Measurements from ENCODE around the gene TMCO4. TPM values are rescaled to one million over a fixed set of nuclear protein-coding genes. Genes with fewer than 3 reads are reported as not detected.

TMCO4 gene
- total and polyA plus RNA-seq, 4 experiments from 2014 or later, result 14.9 to 32.7 (median 22.7) TPM

- ChIA-PET POLR2A (ENCODE audit: partially characterized antibody) (interaction anchor here (0.6 to 0.8 kb wide), 2 partner anchors 10 to 35 kb away, joined by 3 read pairs; no protein-coding TSS in a partner anchor), CTCF (ENCODE audit: partially characterized antibody) (interaction anchor here (1.7 kb wide), 1 partner anchor 10 kb away, joined by 5 read pairs; no protein-coding TSS in a partner anchor)
- H3K36me3 ChIP-seq (ENCODE audit: insufficient read depth, low read length), result no peaks in the 10 kb centered on the region
- Mint-ChIP-seq H3K4me1 (peaks cover 14 to 39% (median 25%) of the 10 kb centered on the region in 4 donors), H3K36me3 (peaks cover 4 to 11% of the 10 kb centered on the region in 2 donors), H3K4me3 (peak overlapping the region; percentile 91 to 98 (median 95)), H3K9me3 (peaks cover 0 to 2% (median 0%) of the 10 kb centered on the region in 8 donors), H3K27me3 (no peaks in the 10 kb centered on the region), H3K27ac (peak overlapping the region; percentile 85 to 99 (median 98))
- peak overlapping the region; percentile 48 to 49 for H3K4me3 ChIP-seq (ENCODE audit: low read length in 2 of 2)
- peak overlapping the region; percentile 73 for H3K27ac ChIP-seq (ENCODE audit: low read depth, low read length)
- no peaks in the 10 kb centered on the region for H3K9me3 ChIP-seq (ENCODE audit: control insufficient read depth in 1 of 2, low read length in 2 of 2)
- H3K4me1 ChIP-seq (ENCODE audit: insufficient read depth, low read length), result peaks cover 26% of the 10 kb centered on the region
- intact Hi-C loops (cut with micrococcal nuclease), result no loop called here
- H3K27me3 ChIP-seq (ENCODE audit: insufficient read depth, low read length), result no peaks in the 10 kb centered on the region
- peak; percentile 49 to 64 (median 53) for DNase-seq
Measured at GRCh38 chr1:19800076-19800804, 524 bp upstream of the TMCO4 start.

GRCh38 chr1:19798486-19799229 lies 1.1 kb downstream of the TMCO4 start:
- intact Hi-C loops (cut with micrococcal nuclease), result no loop called here
- H3K27ac Mint-ChIP-seq, result peak overlapping the region; percentile 83 to 95 (median 92)
- Histone ChIP-seq H3K4me3 (ENCODE audit: low read length in 2 of 2) (peak overlapping the region in 1 of 2 donors; percentile 49), H3K4me1 (ENCODE audit: insufficient read depth, low read length) (peaks cover 36% of the 10 kb centered on the region), H3K36me3 (ENCODE audit: insufficient read depth, low read length) (no peaks in the 10 kb centered on the region), H3K27ac (ENCODE audit: low read depth, low read length) (peak overlapping the region; percentile 73), H3K27me3 (ENCODE audit: insufficient read depth, low read length) (no peaks in the 10 kb centered on the region), H3K9me3 (ENCODE audit: control insufficient read depth in 1 of 2, low read length in 2 of 2) (no peaks in the 10 kb centered on the region)
- peaks cover 13 to 19% of the 10 kb centered on the region in 2 donors for H3K36me3 Mint-ChIP-seq
- ChIA-PET POLR2A (ENCODE audit: partially characterized antibody) (interaction anchor here (0.9 kb wide), 1 partner anchor 83 kb away, joined by 3 read pairs; the partner anchor contains the start of gene OTUD3), CTCF (ENCODE audit: partially characterized antibody) (interaction anchor here (0.8 to 1.1 kb wide), 2 partner anchors 13 to 84 kb away, joined by 3 read pairs; partner anchors contain the start of gene OTUD3)
- peaks cover 22 to 52% (median 37%) of the 10 kb centered on the region in 4 donors for H3K4me1 Mint-ChIP-seq
- no peak for DNase-seq
- H3K4me3 Mint-ChIP-seq, result peak overlapping the region; percentile 81 to 89 (median 85)
- peaks cover 0 to 2% (median 0%) of the 10 kb centered on the region in 8 donors for H3K9me3 Mint-ChIP-seq
- no peaks in the 10 kb centered on the region for H3K27me3 Mint-ChIP-seq

GRCh38 chr1:19797827-19798226 lies 1.9 kb downstream of the TMCO4 start:
- peaks cover 27 to 59% (median 43%) of the 10 kb centered on the region in 4 donors for H3K4me1 Mint-ChIP-seq
- ChIA-PET CTCF (ENCODE audit: partially characterized antibody) (interaction anchor here (0.8 to 1.1 kb wide), 2 partner anchors 14 to 84 kb away, joined by 3 read pairs; partner anchors contain the start of gene OTUD3), POLR2A (ENCODE audit: partially characterized antibody) (no interaction called here)
- DNase-seq, result no peak
- peak overlapping the region in 7 of 8 donors; percentile 18 to 67 (median 55) for H3K4me3 Mint-ChIP-seq
- H3K27ac Mint-ChIP-seq, result peak overlapping the region in 6 of 7 donors; percentile 61 to 95 (median 90)
- peaks cover 18 to 24% of the 10 kb centered on the region in 2 donors for H3K36me3 Mint-ChIP-seq
- H3K27me3 Mint-ChIP-seq, result no peaks in the 10 kb centered on the region
- peaks cover 43% of the 10 kb centered on the region for H3K4me1 ChIP-seq (ENCODE audit: insufficient read depth, low read length)
- no peak overlapping the region for H3K27ac ChIP-seq (ENCODE audit: low read depth, low read length)
- H3K9me3 ChIP-seq (ENCODE audit: control insufficient read depth in 1 of 2, low read length in 2 of 2), result no peaks in the 10 kb centered on the region
- no peaks in the 10 kb centered on the region for H3K27me3 ChIP-seq (ENCODE audit: insufficient read depth, low read length)
- H3K4me3 ChIP-seq (ENCODE audit: low read length in 2 of 2), result no peak overlapping the region
- H3K36me3 ChIP-seq (ENCODE audit: insufficient read depth, low read length), result no peaks in the 10 kb centered on the region
- H3K9me3 Mint-ChIP-seq, result peaks cover 0 to 2% (median 0%) of the 10 kb centered on the region in 8 donors
- intact Hi-C loops (cut with micrococcal nuclease), result no loop called here

GRCh38 chr1:19794583-19794982 lies 5.1 kb downstream of the TMCO4 start:
- CTCF ChIA-PET (ENCODE audit: partially characterized antibody), result no interaction called here
- intact Hi-C loops (cut with micrococcal nuclease), result no loop called here
- Mint-ChIP-seq H3K27ac (peak overlapping the region in 2 of 7 donors; percentile 70 to 84), H3K4me3 (no peak overlapping the region), H3K4me1 (peaks cover 35 to 70% (median 48%) of the 10 kb centered on the region in 4 donors), H3K27me3 (no peaks in the 10 kb centered on the region), H3K36me3 (peaks cover 32 to 40% of the 10 kb centered on the region in 2 donors), H3K9me3 (peaks cover 0 to 2% (median 0%) of the 10 kb centered on the region in 8 donors)
- H3K4me3 ChIP-seq (ENCODE audit: low read length in 2 of 2), result no peak overlapping the region
- no peak overlapping the region for H3K27ac ChIP-seq (ENCODE audit: low read depth, low read length)
- no peaks in the 10 kb centered on the region for H3K36me3 ChIP-seq (ENCODE audit: insufficient read depth, low read length)
- H3K4me1 ChIP-seq (ENCODE audit: insufficient read depth, low read length), result peaks cover 44% of the 10 kb centered on the region
- no peaks in the 10 kb centered on the region for H3K27me3 ChIP-seq (ENCODE audit: insufficient read depth, low read length)
- DNase-seq, result no peak
- H3K9me3 ChIP-seq (ENCODE audit: control insufficient read depth in 1 of 2, low read length in 2 of 2), result no peaks in the 10 kb centered on the region
- POLR2A ChIA-PET (ENCODE audit: partially characterized antibody), result no interaction called here

DNA sequence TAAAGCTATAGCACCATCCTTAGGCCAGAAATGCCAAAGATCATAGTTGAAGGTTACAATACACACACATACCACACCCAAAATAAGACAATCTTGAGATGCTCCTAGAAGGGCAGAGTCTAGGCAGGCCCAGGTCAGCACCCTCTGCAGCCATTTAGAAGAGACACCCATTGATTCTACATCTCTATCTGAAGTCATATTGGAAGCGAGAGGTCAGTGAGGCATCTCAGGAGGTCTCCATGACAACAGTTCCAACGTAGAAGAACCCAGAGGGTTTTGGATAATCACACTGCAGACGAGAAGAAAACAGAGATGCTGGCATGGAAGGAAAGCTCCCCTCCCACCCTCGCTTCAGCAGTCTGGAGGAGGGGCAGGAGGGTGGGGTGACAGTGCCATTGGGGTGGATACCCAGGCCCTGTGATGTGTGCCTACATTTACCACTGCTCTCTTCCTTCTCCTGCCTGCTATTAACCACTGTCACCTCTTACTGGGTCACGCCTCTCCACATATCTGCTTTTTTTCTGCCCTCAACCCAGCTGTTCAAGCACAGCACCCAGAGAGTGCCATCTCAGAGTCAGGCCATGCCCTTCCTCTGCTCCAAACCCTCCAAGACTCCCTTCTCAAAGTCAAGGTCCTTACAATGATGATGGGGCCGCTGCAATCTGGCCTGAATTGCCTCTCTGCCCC lies 6.2 kb downstream of the TMCO4 start:
- Histone ChIP-seq H3K27ac (ENCODE audit: low read depth, low read length) (no peak overlapping the region), H3K4me3 (ENCODE audit: low read length in 2 of 2) (no peak overlapping the region), H3K9me3 (ENCODE audit: control insufficient read depth in 1 of 2, low read length in 2 of 2) (no peaks in the 10 kb centered on the region), H3K27me3 (ENCODE audit: insufficient read depth, low read length) (no peaks in the 10 kb centered on the region), H3K4me1 (ENCODE audit: insufficient read depth, low read length) (peaks cover 35% of the 10 kb centered on the region), H3K36me3 (ENCODE audit: insufficient read depth, low read length) (no peaks in the 10 kb centered on the region)
- H3K36me3 Mint-ChIP-seq, result peaks cover 32 to 39% of the 10 kb centered on the region in 2 donors
- no peaks in the 10 kb centered on the region for H3K27me3 Mint-ChIP-seq
- intact Hi-C loops (cut with micrococcal nuclease), result no loop called here
- peaks cover 31 to 61% (median 40%) of the 10 kb centered on the region in 4 donors for H3K4me1 Mint-ChIP-seq
- H3K9me3 Mint-ChIP-seq, result peaks cover 0 to 2% (median 0%) of the 10 kb centered on the region in 8 donors
- peak in 4 of 5 donors; percentile 8 to 24 (median 14) for DNase-seq
- peak overlapping the region in 3 of 8 donors; percentile 1 to 36 (median 36) for H3K4me3 Mint-ChIP-seq
- H3K27ac Mint-ChIP-seq, result peak overlapping the region; percentile 2 to 88 (median 60)
- ChIA-PET CTCF (ENCODE audit: partially characterized antibody) (interaction anchor here (1.0 kb wide), 1 partner anchor 13 kb away, joined by 3 read pairs; no protein-coding TSS in a partner anchor), POLR2A (ENCODE audit: partially characterized antibody) (no interaction called here)

GRCh38 chr1:19792237-19793002 lies 7.3 kb downstream of the TMCO4 start:
- intact Hi-C loops (cut with micrococcal nuclease), result no loop called here
- CTCF ChIA-PET (ENCODE audit: partially characterized antibody), result interaction anchor here (0.7 to 1.0 kb wide), 2 partner anchors 14 to 94 kb away, joined by 3 to 5 read pairs; no protein-coding TSS in a partner anchor
- Mint-ChIP-seq H3K4me3 (no peak overlapping the region), H3K27ac (peak overlapping the region in 1 of 7 donors; percentile 25), H3K4me1 (peaks cover 31 to 55% (median 39%) of the 10 kb centered on the region in 4 donors), H3K27me3 (no peaks in the 10 kb centered on the region), H3K36me3 (peaks cover 35 to 38% of the 10 kb centered on the region in 2 donors), H3K9me3 (peaks cover 0 to 2% (median 0%) of the 10 kb centered on the region in 8 donors)
- Histone ChIP-seq H3K27me3 (ENCODE audit: insufficient read depth, low read length) (no peaks in the 10 kb centered on the region), H3K27ac (ENCODE audit: low read depth, low read length) (no peak overlapping the region), H3K9me3 (ENCODE audit: control insufficient read depth in 1 of 2, low read length in 2 of 2) (no peaks in the 10 kb centered on the region), H3K36me3 (ENCODE audit: insufficient read depth, low read length) (no peaks in the 10 kb centered on the region), H3K4me3 (ENCODE audit: low read length in 2 of 2) (no peak overlapping the region), H3K4me1 (ENCODE audit: insufficient read depth, low read length) (peaks cover 29% of the 10 kb centered on the region)
- POLR2A ChIA-PET (ENCODE audit: partially characterized antibody), result no interaction called here
- no peak for DNase-seq
